ENCODE results near the gene ZBTB20. TPM values are rescaled to one million over a fixed set of nuclear protein-coding genes. Genes with fewer than 3 reads are reported as not detected.

The ZBTB20 gene
- total RNA-seq, 1 donor from 2014 or later, result 19.1 TPM

- DNase-seq (ENCODE audit: extremely low spot score, unreplicated experiment), result no peak
- Mint-ChIP-seq H3K27me3 (ENCODE audit: unreplicated experiment) (no peaks in the 10 kb centered on the region), H3K4me3 (ENCODE audit: unreplicated experiment) (no peak overlapping the region), H3K27ac (ENCODE audit: unreplicated experiment) (no peak overlapping the region), H3K36me3 (ENCODE audit: unreplicated experiment) (no peaks in the 10 kb centered on the region), H3K9me3 (ENCODE audit: unreplicated experiment) (no peaks in the 10 kb centered on the region), H3K4me1 (ENCODE audit: unreplicated experiment) (peaks cover 39% of the 10 kb centered on the region)
- no peak for TF ChIP-seq CTCF (IDR thresholded peaks at IDR 0.05)
Measured at GRCh38 chr3:114504941-114505628, 642.0 kb downstream of the ZBTB20 start.

GRCh38 chr3:114502204-114502603, 644.9 kb downstream of the ZBTB20 start:
- Mint-ChIP-seq H3K4me3 (ENCODE audit: unreplicated experiment) (no peak overlapping the region), H3K9me3 (ENCODE audit: unreplicated experiment) (no peaks in the 10 kb centered on the region), H3K4me1 (ENCODE audit: unreplicated experiment) (peaks cover 39% of the 10 kb centered on the region), H3K36me3 (ENCODE audit: unreplicated experiment) (no peaks in the 10 kb centered on the region), H3K27me3 (ENCODE audit: unreplicated experiment) (no peaks in the 10 kb centered on the region), H3K27ac (ENCODE audit: unreplicated experiment) (no peak overlapping the region)
- TF ChIP-seq CTCF (IDR thresholded peaks at IDR 0.05), result no peak
- no peak for DNase-seq (ENCODE audit: extremely low spot score, unreplicated experiment)

GRCh38 chr3:114499976-114500375, 647.1 kb downstream of the ZBTB20 start:
- TF ChIP-seq CTCF (IDR thresholded peaks at IDR 0.05), result no peak
- Mint-ChIP-seq H3K9me3 (ENCODE audit: unreplicated experiment) (no peaks in the 10 kb centered on the region), H3K4me3 (ENCODE audit: unreplicated experiment) (no peak overlapping the region), H3K4me1 (ENCODE audit: unreplicated experiment) (peaks cover 38% of the 10 kb centered on the region), H3K27ac (ENCODE audit: unreplicated experiment) (no peak overlapping the region), H3K27me3 (ENCODE audit: unreplicated experiment) (no peaks in the 10 kb centered on the region), H3K36me3 (ENCODE audit: unreplicated experiment) (no peaks in the 10 kb centered on the region)
- DNase-seq (ENCODE audit: extremely low spot score, unreplicated experiment), result no peak

- Mint-ChIP-seq H3K9me3 (ENCODE audit: unreplicated experiment) (no peaks in the 10 kb centered on the region), H3K4me3 (ENCODE audit: unreplicated experiment) (no peak overlapping the region), H3K36me3 (ENCODE audit: unreplicated experiment) (no peaks in the 10 kb centered on the region), H3K27me3 (ENCODE audit: unreplicated experiment) (no peaks in the 10 kb centered on the region), H3K27ac (ENCODE audit: unreplicated experiment) (no peak overlapping the region), H3K4me1 (ENCODE audit: unreplicated experiment) (peaks cover 42% of the 10 kb centered on the region)
- no peak for DNase-seq (ENCODE audit: extremely low spot score, unreplicated experiment)
- no peak for TF ChIP-seq CTCF (IDR thresholded peaks at IDR 0.05)
Measured at GRCh38 chr3:114498539-114499370, 648.3 kb downstream of the ZBTB20 start.

- no peaks in the 10 kb centered on the region for H3K27me3 Mint-ChIP-seq (ENCODE audit: unreplicated experiment)
- H3K9me3 Mint-ChIP-seq (ENCODE audit: unreplicated experiment), result no peaks in the 10 kb centered on the region
- no peaks in the 10 kb centered on the region for H3K36me3 Mint-ChIP-seq (ENCODE audit: unreplicated experiment)
- TF ChIP-seq CTCF (IDR thresholded peaks at IDR 0.05), result no peak
- peaks cover 42% of the 10 kb centered on the region for H3K4me1 Mint-ChIP-seq (ENCODE audit: unreplicated experiment)
- no peak overlapping the region for H3K27ac Mint-ChIP-seq (ENCODE audit: unreplicated experiment)
- no peak overlapping the region for H3K4me3 Mint-ChIP-seq (ENCODE audit: unreplicated experiment)
- DNase-seq (ENCODE audit: extremely low spot score, unreplicated experiment), result no peak
Measured at GRCh38 chr3:114496874-114497273, 650.2 kb downstream of the ZBTB20 start.
